ENCODE measurements around the gene SRMS.

DNA sequence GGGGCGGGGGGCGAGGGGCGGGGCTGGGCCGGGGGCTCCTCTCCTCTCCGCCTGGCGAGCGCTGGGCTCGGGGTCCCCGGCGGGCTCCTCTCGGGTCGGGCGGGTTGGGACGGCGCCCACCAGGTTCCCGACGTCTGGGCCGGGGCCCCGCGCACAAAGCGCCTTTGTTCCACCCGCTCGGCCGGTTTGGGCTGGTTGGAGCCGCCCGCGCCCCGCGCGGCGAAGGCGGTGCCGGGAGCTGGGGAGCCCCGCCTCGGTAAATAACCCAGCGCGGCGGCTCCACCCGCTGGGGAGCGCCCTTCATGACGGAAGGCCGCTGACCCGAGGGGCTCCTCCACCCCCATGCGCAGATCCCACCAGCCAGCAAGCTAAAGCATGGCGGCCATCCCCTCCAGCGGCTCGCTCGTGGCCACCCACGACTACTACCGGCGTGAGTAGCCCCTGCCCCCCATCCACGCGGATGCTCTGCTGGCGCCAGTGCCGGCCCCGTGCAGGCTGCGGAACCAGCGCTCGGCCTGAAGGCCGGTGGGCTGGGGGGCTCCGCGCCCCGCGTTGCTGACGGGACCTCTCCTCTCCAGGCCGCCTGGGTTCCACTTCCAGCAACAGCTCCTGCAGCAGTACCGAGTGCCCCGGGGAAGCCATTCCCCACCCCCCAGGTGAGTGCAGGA, 26.5 kb downstream of the SRMS start:
- TF ChIP-seq, protein P1, sequence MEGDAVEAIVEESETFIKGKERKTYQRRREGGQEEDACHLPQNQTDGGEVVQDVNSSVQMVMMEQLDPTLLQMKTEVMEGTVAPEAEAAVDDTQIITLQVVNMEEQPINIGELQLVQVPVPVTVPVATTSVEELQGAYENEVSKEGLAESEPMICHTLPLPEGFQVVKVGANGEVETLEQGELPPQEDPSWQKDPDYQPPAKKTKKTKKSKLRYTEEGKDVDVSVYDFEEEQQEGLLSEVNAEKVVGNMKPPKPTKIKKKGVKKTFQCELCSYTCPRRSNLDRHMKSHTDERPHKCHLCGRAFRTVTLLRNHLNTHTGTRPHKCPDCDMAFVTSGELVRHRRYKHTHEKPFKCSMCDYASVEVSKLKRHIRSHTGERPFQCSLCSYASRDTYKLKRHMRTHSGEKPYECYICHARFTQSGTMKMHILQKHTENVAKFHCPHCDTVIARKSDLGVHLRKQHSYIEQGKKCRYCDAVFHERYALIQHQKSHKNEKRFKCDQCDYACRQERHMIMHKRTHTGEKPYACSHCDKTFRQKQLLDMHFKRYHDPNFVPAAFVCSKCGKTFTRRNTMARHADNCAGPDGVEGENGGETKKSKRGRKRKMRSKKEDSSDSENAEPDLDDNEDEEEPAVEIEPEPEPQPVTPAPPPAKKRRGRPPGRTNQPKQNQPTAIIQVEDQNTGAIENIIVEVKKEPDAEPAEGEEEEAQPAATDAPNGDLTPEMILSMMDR (IDR thresholded peaks at IDR 0.05) = peak in 4 of 12 donors; percentile 8 to 39 (median 24)
- TF ChIP-seq POLR2A (IDR thresholded peaks at IDR 0.05) = no peak

Data from heart left ventricle (tissue), 13 donors.